Upper lobe of left lung (tissue), 6 donors: Measurements from ENCODE around the gene NSD1. TPM values are rescaled to one million over a fixed set of nuclear protein-coding genes. Genes with fewer than 3 reads are reported as not detected.
A peak's percentile ranks its signal among the peaks of the same experiment; 100 is the strongest.
"Not testable (repeated sequence)": the region's sequence is repeated elsewhere in the genome, so short reads cannot be mapped to it uniquely, and the experiment has no call there.

Source experiments
- ATAC-seq, 2 donors: fragments of 200-7000 bp; cut with Tn5 transposase; one replicate each; pipeline ENCODE4 v1.9.1; 2022; ENCODE audit warnings: mild to moderate bottlenecking in 2 of 2, moderate library complexity in 2 of 2; ENCODE audit not compliant: low FRiP score in 2 of 2
- DNase-seq, 2 donors: peaks; one replicate each; pipeline ENCODE4 v3.0.0-alpha.2; 2019 to 2020
- H3K27ac ChIP-seq, 4 donors: fragments of 200-600 bp; sonication (generic); one replicate each; pipeline ENCODE4 v1.5.1; 2016 to 2019
- H3K27me3 ChIP-seq, 4 donors: fragments of 200-600 bp; sonication (generic); one replicate each; pipeline ENCODE4 v1.5.1; 2017 to 2019
- H3K36me3 ChIP-seq, 4 donors: fragments of 200-600 bp; sonication (generic); one replicate each; pipeline ENCODE4 v1.5.1; 2016 to 2019
- H3K4me1 ChIP-seq, 4 donors: fragments of 200-600 bp; sonication (generic); one replicate each; pipeline ENCODE4 v1.5.1; 2018 to 2019
- H3K4me3 ChIP-seq, 4 donors: fragments of 200-600 bp; sonication (generic); one replicate each; pipeline ENCODE4 v1.5.1; 2017 to 2019; ENCODE audit warnings: mild to moderate bottlenecking in 2 of 4, moderate library complexity in 1 of 4
- H3K9me3 ChIP-seq, 4 donors: fragments of 200-600 bp; sonication (generic); one replicate each; pipeline ENCODE4 v1.5.1; 2018 to 2019
- EP300 ChIP-seq, 4 donors: sonication (generic); formaldehyde crosslinking; IDR thresholded peaks; one replicate each; pipeline ENCODE4 v1.5.1; 2017; ENCODE audit warnings: antibody characterized with exemption in 4 of 4, control low read depth in 2 of 4
- POLR2A ChIP-seq, 4 donors: fragments of 450-650 bp; IDR thresholded peaks; one replicate each; pipeline ENCODE4 v1.5.1; 2016 to 2017; ENCODE audit warnings: antibody characterized with exemption in 4 of 4, mild to moderate bottlenecking in 2 of 4
- POLR2AphosphoS5 ChIP-seq, 2 donors: sonication (generic); formaldehyde crosslinking; IDR thresholded peaks; one replicate each; pipeline ENCODE4 v1.5.1; 2017; ENCODE audit warnings: antibody characterized with exemption in 2 of 2
- WGBS, 2 donors: methylation state at CpG; one replicate each; pipeline ENCODE4 v1.1.5; 2017 to 2018; 5-methylcytosine and 5-hydroxymethylcytosine counted together
- total RNA-seq, 6 donors: library from RNA; depleted of rRNA in 4 of 6; stranded (reverse); fragments of >200 nt in 4 of 6; gene quantifications; one replicate each; pipeline versions ENCODE4 v1.1.0 to v1.2.1, GENCODE V29; 2016 to 2021
- TF ChIP-seq, protein P1 (sequence below), 6 experiments: fragments of 450-650 bp in 4 of 6; fragments of 200-600 bp in 2 of 6; sonication (generic) in 2 of 6; IDR thresholded peaks; one replicate each; pipeline ENCODE4 v1.5.1; 2016 to 2019; ENCODE audit warnings: antibody characterized with exemption in 6 of 6
- donor health status: DM: no; HTN: no; CAD: no; lungs with moderate emphysema.
- donor health status: DM: no; HTN: yes; CAD: no; lungs with severe emphysema.

NSD1 gene
- total RNA-seq, 6 donors from 2014 or later = 33.0 to 69.1 (median 55.7) TPM

DNA sequence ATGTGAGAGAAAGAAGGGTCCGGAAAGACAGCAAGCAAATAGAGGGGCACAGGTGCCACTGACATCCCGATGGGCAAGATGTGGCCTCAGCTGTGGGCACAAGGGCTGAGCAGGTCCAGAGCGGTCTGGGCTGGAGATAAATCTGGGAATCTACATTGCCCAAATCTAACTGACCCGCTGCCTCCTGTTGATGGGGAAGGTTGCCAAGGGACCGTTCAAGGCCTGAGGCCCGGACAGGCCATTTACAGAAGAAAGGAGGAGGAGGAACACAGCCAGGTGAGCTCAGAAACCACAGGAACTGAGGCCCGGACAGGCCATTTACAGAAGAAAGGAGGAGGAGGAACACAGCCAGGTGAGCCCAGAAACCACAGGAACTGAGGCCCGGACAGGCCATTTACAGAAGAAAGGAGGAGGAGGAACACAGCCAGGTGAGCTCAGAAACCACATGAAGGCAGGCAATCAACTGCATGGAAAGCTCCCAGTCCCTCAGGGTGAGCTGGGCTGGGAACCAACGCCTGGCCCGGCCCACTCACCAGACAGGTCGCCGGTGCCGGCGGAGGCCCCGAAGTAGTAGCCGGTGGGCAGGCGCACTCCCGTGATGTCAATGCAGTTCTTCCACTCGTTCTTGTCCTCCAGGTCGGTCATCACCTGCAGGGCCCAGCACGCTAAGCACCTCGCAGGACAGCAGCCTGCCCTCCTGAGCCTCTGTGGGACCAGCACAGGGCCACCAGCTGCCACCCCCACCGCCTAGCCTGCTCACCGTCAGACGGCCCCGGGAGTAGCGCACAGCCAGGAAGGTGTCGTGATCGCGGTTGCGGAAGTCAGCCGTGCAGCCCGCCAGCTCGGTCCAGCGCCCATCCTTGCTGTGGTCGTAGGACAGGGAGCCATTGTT, 203.3 kb downstream of the NSD1 start:
- no peak overlapping the region for H3K27ac ChIP-seq
- peaks cover 42 to 86% (median 71%) of the 10 kb centered on the region in 4 donors for H3K36me3 ChIP-seq
- no peak for DNase-seq
- H3K9me3 ChIP-seq = no peaks in the 10 kb centered on the region
- no peak for TF ChIP-seq POLR2AphosphoS5 (IDR thresholded peaks at IDR 0.05)
- TF ChIP-seq, protein P1, sequence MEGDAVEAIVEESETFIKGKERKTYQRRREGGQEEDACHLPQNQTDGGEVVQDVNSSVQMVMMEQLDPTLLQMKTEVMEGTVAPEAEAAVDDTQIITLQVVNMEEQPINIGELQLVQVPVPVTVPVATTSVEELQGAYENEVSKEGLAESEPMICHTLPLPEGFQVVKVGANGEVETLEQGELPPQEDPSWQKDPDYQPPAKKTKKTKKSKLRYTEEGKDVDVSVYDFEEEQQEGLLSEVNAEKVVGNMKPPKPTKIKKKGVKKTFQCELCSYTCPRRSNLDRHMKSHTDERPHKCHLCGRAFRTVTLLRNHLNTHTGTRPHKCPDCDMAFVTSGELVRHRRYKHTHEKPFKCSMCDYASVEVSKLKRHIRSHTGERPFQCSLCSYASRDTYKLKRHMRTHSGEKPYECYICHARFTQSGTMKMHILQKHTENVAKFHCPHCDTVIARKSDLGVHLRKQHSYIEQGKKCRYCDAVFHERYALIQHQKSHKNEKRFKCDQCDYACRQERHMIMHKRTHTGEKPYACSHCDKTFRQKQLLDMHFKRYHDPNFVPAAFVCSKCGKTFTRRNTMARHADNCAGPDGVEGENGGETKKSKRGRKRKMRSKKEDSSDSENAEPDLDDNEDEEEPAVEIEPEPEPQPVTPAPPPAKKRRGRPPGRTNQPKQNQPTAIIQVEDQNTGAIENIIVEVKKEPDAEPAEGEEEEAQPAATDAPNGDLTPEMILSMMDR (IDR thresholded peaks at IDR 0.05) = no peak
- TF ChIP-seq EP300 (IDR thresholded peaks at IDR 0.05) = no peak
- no peak for TF ChIP-seq POLR2A (IDR thresholded peaks at IDR 0.05)
- no peaks in the 10 kb centered on the region for H3K27me3 ChIP-seq
- H3K4me1 ChIP-seq = peaks cover 0 to 12% (median 7%) of the 10 kb centered on the region in 4 donors
- no peak for ATAC-seq
- no peak overlapping the region for H3K4me3 ChIP-seq
- WGBS, 2 donors = 93 to 95% methylated on average over 13 to 35 of the region's 36 CpGs

DNA sequence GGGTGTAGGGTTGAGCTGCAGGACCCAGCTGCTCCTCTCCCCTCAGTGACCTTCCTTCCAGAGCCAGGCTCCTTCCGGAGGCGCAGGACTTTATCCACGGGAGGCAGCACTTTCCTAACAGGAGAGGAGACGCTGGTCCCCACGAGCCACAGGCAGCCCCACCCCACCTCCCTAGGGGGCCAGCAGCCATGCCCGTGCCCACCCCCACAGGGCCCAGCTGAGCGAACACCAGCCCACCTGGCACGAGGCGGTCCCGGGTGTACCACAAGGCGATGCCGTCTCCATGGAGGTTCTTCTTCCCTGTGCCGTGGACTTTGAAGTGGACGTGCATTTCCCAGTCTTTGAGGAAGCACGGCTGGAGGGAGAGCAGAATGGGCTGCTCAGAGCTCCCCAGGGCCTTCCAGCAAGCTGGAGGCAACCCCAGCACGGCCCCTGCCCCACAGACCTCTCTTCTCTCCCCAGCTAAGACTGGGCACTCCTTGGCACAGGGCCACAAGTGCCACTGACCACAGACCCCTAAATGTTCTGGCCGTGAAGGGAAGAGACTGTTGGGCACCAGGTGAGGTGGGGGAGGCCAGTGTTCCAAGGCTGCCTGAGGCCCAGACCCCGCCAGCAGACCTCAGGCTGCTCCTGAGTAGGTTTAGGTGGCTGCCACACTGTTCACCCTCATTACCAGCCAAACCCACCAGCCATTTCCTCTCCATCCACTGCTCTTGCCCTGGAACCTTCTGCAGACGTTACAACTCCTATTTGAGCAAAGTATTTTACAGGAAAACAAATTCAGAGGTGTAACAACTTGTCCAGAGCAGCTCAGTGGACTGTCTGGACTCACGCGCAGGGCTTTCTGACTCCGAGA, 204.9 kb downstream of the NSD1 start:
- Histone ChIP-seq H3K27ac (peak overlapping the region in 3 of 4 donors; percentile 4 to 65 (median 8)), H3K36me3 (peaks cover 42 to 79% (median 62%) of the 10 kb centered on the region in 4 donors)
- no peak for DNase-seq

DNA sequence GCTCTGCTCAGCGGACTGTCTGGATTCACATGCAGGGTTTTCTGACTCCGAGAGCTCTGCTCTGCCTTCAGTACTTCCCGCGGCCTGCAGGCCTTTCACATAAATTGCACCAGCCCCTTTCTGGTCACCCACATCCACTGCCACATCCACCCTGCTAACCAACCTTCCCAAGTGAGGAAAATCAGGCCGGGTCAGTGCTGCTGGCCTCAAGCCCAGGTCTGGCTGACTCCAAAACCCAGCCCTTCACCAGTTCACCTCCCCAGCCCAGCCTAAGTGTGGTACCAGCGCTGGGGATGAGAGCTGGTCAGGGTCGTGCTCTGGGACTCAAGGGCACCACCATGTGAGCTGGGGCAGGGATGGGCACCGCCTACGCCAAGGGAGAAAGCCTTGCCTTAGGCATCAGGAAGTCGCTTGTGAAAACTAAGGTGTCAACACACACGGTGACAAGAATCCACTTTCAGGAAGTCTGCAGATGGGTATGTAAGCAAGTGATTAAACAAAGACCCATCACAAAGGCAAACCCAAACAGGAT, 205.6 kb downstream of the NSD1 start:
- H3K4me3 ChIP-seq = no peak overlapping the region
- H3K4me1 ChIP-seq = peaks cover 0 to 12% (median 7%) of the 10 kb centered on the region in 4 donors
- H3K27me3 ChIP-seq = no peaks in the 10 kb centered on the region
- no peak for TF ChIP-seq POLR2AphosphoS5 (IDR thresholded peaks at IDR 0.05)
- TF ChIP-seq POLR2A (IDR thresholded peaks at IDR 0.05) = no peak
- TF ChIP-seq, protein P1 (IDR thresholded peaks at IDR 0.05) = no peak
- TF ChIP-seq EP300 (IDR thresholded peaks at IDR 0.05) = no peak
- H3K27ac ChIP-seq = peak overlapping the region in 3 of 4 donors; percentile 4 to 65 (median 8)
- WGBS, 2 donors = 56 to 63% methylated on average over 7 to 11 of the region's 11 CpGs
- no peaks in the 10 kb centered on the region for H3K9me3 ChIP-seq
- no peak for DNase-seq
- peaks cover 35 to 72% (median 55%) of the 10 kb centered on the region in 4 donors for H3K36me3 ChIP-seq
- no peak for ATAC-seq

More for the DNA sequence above, 204.9 kb downstream of the NSD1 start:
- ATAC-seq = peak in 1 of 2 donors; percentile 6
- Histone ChIP-seq H3K4me3 (no peak overlapping the region), H3K9me3 (no peaks in the 10 kb centered on the region), H3K4me1 (peaks cover 0 to 12% (median 7%) of the 10 kb centered on the region in 4 donors), H3K27me3 (no peaks in the 10 kb centered on the region)
- 83 to 90% methylated on average over 8 to 20 of the region's 22 CpGs for WGBS, 2 donors
- TF ChIP-seq, protein P1 (IDR thresholded peaks at IDR 0.05) = no peak
- TF ChIP-seq POLR2A (IDR thresholded peaks at IDR 0.05) (no peak), EP300 (IDR thresholded peaks at IDR 0.05) (no peak), POLR2AphosphoS5 (IDR thresholded peaks at IDR 0.05) (no peak)

DNA sequence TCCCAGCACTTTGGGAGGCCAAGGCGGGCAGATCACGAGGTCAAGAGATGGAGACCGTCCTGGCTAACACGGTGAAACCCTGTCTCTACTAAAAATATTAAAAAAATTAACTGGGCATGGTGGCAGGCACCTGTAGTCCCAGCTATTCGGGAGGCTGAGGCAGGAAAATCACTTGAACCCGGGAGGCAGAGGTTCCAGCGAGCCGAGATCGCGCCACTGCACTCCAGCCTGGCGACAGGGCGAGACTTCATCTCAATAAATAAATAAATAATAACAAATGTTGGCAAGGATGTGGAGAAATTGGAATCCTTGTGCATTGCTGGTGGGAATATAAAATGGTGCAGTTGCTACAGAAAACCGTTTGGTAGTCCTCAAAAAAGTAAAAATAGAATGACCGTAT, 209.4 kb downstream of the NSD1 start:
- H3K36me3 ChIP-seq = peaks cover 7 to 49% (median 21%) of the 10 kb centered on the region in 4 donors
- not testable (repeated sequence) for H3K27ac ChIP-seq, ATAC-seq, H3K9me3 ChIP-seq, H3K4me3 ChIP-seq, DNase-seq, H3K27me3 ChIP-seq
- peaks cover 5 to 23% (median 11%) of the 10 kb centered on the region in 4 donors for H3K4me1 ChIP-seq
- 95 to 97% methylated on average over 14 of the region's 14 CpGs for WGBS, 2 donors

DNA sequence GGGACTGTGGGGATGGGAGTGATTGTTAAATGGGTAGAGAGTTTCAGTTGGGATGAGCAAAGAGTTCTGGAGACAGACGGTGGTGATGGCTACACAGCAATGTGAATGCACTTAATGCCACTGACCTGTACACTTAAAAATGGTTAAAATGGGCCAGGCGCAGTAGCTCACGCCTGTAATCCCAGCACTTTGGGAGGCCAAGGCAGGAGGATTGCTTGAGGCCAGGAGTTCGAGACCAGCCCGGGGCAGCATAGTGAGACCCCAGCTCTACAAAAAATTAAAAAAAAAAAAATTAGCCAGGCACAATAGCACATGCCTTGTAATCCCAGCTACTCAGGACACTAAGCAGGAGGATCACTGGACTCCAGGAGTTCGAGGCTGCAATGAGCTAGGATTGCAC, 210.2 kb downstream of the NSD1 start:
- 96 to 98% methylated on average over 6 of the region's 6 CpGs for WGBS, 2 donors
- Histone ChIP-seq H3K36me3 (peaks cover 4 to 45% (median 13%) of the 10 kb centered on the region in 4 donors), H3K9me3 (no peaks in the 10 kb centered on the region), H3K27ac (no peak overlapping the region), H3K4me1 (peaks cover 5 to 26% (median 15%) of the 10 kb centered on the region in 4 donors), H3K27me3 (no peaks in the 10 kb centered on the region), H3K4me3 (no peak overlapping the region)
- ATAC-seq = no peak
- no peak for DNase-seq
- TF ChIP-seq POLR2A (IDR thresholded peaks at IDR 0.05) = no peak
- TF ChIP-seq, protein P1 (IDR thresholded peaks at IDR 0.05) = no peak
- TF ChIP-seq POLR2AphosphoS5 (IDR thresholded peaks at IDR 0.05) = no peak
- no peak for TF ChIP-seq EP300 (IDR thresholded peaks at IDR 0.05)
